HTR-8/SVneo (cell line): ENCODE results near the gene IGFLR1.

Experiments used
- DNase-seq: peaks from one replicate; pipeline ENCODE4 v3.0.0; 2011; ENCODE audit warnings: low spot score, mixed read lengths; ENCODE audit not compliant: insufficient read length
- FAIRE-seq: peaks from 2 replicates; lab custom pipeline; 2011; peaks lifted over from hg19 to GRCh38; lab: Jason Lieb, UNC

The IGFLR1 gene

GRCh38 chr19:35740423-35741202 is 1.6 kb downstream of the IGFLR1 start:
- DNase-seq (peak; percentile 99), FAIRE-seq (peak; percentile 46)

- no peak for FAIRE-seq
Measured at GRCh38 chr19:35740108-35740422, 2.2 kb downstream of the IGFLR1 start.

DNA sequence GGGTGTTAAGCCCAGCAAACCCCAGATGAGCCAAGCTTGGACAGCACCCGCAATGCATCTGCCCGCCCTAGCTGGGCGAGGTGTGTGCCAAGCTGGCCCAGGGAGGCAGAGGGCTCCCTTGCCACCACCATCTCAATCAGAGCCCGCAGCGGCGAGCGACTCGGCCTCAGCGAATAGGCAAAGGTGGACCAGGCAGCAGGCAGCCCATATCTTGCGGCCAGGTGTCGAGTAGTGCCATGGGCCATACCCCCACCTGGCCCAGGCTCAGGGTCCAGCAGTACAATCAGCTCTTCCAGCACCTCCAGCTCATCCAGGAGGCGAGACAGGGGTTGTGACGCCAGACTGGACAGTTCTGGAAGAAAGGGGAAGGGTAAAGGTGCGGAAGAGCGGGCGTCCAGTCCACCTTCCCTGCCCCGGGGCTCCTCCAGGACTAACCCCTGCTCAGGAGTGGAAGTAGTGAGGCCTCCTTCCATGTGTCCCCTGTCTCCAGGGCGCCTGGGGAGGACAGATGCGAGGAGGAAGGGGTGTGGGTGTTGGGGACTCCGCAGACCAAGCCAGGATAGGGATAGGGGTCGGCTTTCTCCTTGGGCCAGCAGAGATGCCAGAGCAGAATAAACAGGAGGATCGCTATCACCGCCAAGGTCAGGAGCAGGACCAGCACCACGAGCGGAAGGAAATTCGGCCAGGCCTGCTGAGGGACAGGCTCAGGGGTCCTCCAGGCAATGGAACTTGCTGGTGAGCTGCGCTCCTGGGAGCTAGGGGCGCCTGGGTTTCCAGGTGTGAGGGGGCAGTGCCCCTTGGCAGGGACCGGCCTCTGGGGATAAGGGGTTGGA is 2.8 kb downstream of the IGFLR1 start:
- DNase-seq (no peak), FAIRE-seq (no peak)

More at GRCh38 chr19:35740108-35740422, 2.2 kb downstream of the IGFLR1 start:
- no peak for DNase-seq

- DNase-seq: no peak
- FAIRE-seq: no peak
Measured at GRCh38 chr19:35738887-35739229, 3.4 kb downstream of the IGFLR1 start.

- no peak for FAIRE-seq
Measured at GRCh38 chr19:35738021-35738886, 4.0 kb downstream of the IGFLR1 start.

DNA sequence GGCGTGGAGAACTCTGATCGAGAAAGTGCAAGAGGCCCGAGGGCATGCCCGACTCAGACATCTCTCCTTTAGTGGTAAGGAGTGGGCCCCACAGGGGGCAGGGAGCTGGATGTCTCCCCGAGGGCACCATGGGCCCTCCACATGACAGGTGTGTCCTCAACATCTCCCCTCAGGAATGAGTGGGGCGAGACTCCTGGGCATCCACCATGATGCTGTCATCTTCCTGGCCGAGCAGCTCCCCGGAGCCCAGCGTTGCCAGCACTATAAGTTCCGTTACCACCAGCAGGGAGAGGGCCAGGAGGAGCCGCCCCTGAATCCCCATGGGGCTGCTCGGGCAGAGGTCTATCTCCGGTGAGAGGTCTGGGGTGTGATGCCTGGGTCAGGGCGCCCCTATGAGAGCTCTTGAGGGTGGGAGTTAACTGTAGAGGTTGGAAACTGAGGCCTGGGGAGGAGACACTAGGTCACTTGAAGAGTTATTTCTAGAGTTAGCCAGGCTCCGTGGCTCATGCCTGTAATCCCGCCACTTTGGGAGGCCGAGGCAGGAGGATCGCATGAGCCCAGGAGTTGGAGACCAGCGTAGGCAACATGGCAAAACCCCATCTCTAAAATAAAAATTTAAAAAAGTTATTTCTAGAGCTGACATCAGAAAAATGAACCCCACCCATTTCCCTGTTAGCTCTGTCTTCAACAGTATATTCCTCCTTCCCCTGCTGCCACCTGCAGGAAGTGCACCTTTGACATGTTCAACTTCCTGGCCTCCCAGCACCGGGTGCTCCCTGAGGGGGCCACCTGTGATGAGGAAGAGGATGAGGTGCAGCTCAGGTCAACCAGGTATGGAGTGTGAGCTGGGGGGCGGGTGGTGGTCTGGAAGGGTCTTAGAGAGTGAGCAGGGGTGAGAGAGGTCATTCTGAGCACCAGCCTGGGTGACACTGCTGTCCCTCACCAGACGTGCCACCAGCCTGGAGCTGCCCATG is 5.1 kb downstream of the IGFLR1 start:
- no peak for FAIRE-seq
- DNase-seq: no peak

More at GRCh38 chr19:35738021-35738886, 4.0 kb downstream of the IGFLR1 start:
- DNase-seq: no peak

DNA sequence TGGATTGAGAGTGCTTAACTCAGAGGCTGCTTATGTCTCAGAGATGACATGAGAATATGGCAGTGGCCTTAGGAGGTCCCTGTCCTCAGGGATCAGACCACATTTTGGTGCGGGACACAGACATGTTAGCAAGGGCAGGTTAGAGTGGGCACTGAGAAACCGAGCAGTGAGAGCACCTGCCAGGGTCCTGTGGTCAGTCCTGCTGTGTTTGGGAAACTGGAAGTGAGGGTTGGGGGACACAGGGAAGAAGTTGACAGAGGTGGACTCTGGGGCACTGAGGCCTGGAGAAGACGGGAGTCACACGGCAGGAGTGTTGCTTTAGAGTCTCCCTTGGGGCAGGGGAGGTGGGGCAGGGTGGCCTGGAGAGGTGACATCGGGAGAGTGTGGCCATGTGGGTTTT is 7.4 kb downstream of the IGFLR1 start:
- no peak for FAIRE-seq
- no peak for DNase-seq

- DNase-seq (no peak), FAIRE-seq (no peak)
Measured at GRCh38 chr19:35734273-35734672, 8.0 kb downstream of the IGFLR1 start.

GRCh38 chr19:35733180-35734125 is 8.8 kb downstream of the IGFLR1 start:
- DNase-seq (no peak), FAIRE-seq (no peak)

- FAIRE-seq (no peak), DNase-seq (no peak)
Measured at GRCh38 chr19:35732540-35733179, 9.6 kb downstream of the IGFLR1 start.

- FAIRE-seq (no peak), DNase-seq (no peak)
Measured at GRCh38 chr19:35731779-35732405, 10.4 kb downstream of the IGFLR1 start.

GRCh38 chr19:35731353-35731752 is 10.9 kb downstream of the IGFLR1 start:
- DNase-seq (no peak), FAIRE-seq (no peak)

- no peak for FAIRE-seq
- DNase-seq: no peak
Measured at GRCh38 chr19:35730326-35730725, 11.9 kb downstream of the IGFLR1 start.

GRCh38 chr19:35729763-35730162 is 12.5 kb downstream of the IGFLR1 start:
- FAIRE-seq: no peak
- DNase-seq: no peak

- no peak for FAIRE-seq
- no peak for DNase-seq
Measured at GRCh38 chr19:35729021-35729420, 13.2 kb downstream of the IGFLR1 start.

DNA sequence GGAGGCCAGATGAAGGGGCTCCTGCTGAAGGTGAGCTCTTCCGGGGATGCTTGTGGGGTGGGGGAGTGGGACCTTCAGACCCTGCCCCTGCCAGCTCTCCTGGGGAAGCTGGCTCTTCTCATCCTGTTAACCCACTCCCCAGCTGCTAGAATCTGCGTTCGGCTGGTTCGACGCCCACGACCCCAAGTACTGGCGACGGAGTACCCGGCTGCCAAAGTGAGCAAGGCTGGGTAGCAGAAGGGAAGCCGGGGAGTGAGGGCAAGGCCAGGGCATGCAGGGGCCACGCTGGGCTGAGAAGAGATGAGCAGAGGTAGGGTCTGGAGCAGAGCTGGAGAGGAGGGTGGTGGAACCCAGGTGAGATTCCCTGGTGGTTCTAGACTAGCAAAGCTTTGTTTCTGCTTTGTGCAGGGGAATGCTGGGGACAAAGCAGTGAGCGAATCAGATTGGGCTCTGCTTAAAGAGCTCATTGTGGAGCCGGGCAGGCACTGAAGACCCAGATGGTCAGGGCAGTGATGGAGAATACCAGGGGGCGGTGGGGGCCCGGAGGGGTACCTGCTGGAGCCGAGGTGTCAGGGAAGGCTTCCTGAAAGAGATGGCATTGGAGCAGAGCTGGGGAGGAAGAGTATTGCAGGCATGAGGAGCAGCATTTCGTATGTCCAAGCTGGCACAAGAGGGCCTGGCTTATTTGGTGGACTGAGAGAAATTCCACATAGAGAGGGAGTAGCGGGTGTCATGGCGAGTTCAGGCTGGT is 14.1 kb downstream of the IGFLR1 start:
- DNase-seq (no peak), FAIRE-seq (no peak)
